Naive thymus-derived CD8-positive, alpha-beta T cell (primary cell): ENCODE measurements around the gene FAM168A. TPM values are rescaled to one million over a fixed set of nuclear protein-coding genes. Genes with fewer than 3 reads are reported as not detected.
A peak's percentile ranks its signal among the peaks of the same experiment; 100 is the strongest.
"Not testable (repeated sequence)": the region's sequence is repeated elsewhere in the genome, so short reads cannot be mapped to it uniquely, and the experiment has no call there.

Experiments
- ATAC-seq, 2 donors: fragments of 150-1000 bp; cut with Tn5 transposase in 1 of 2; sonication (Bioruptor Pico), chemical (Tn5 transposase) in 1 of 2; 1 replicate in 1 of 2; 2 replicates in 1 of 2; pipeline ENCODE4 v1.10.0; 2021; ENCODE audit warnings: mild to moderate bottlenecking in 2 of 2, moderate library complexity in 2 of 2
- POLR2A ChIA-PET: fragments of 350-600 bp; sonication (Branson Sonifier 250); formaldehyde crosslinking; loops from one replicate; lab custom pipeline; 2021; ENCODE audit warnings: antibody characterized with exemption; lab: Charles Lee
- DNase-seq, 10 donors: peaks; one replicate each; pipeline versions ENCODE4 v3.0.0 to v3.0.0-alpha.2; 2020 to 2022
- H3K27ac Mint-ChIP-seq, 10 donors: one replicate each; pipeline ENCODE4 v1.8.0; 2020 to 2022; ENCODE audit warnings: mild to moderate bottlenecking in 10 of 10, mixed read lengths in 10 of 10, moderate library complexity in 4 of 10, inconsistent platforms in 1 of 10
- H3K27me3 Mint-ChIP-seq, 5 donors: one replicate each; pipeline ENCODE4 v1.8.0; 2021 to 2022; ENCODE audit warnings: mixed read lengths in 5 of 5
- H3K36me3 Mint-ChIP-seq, 3 donors: one replicate each; pipeline ENCODE4 v1.8.0; 2020 to 2022; ENCODE audit warnings: mixed read lengths in 3 of 3, mild to moderate bottlenecking in 2 of 3, inconsistent platforms in 1 of 3
- H3K4me1 Mint-ChIP-seq, 4 donors: one replicate each; pipeline ENCODE4 v1.8.0; 2021 to 2022; ENCODE audit warnings: mixed read lengths in 4 of 4
- H3K4me3 Mint-ChIP-seq, 10 donors: one replicate each; pipeline ENCODE4 v1.8.0; 2020 to 2022; ENCODE audit warnings: mild to moderate bottlenecking in 10 of 10, mixed read lengths in 10 of 10, moderate library complexity in 6 of 10, inconsistent platforms in 1 of 10
- H3K9me3 Mint-ChIP-seq, 9 donors: one replicate each; pipeline ENCODE4 v1.8.0; 2020 to 2022; ENCODE audit warnings: mixed read lengths in 9 of 9, mild to moderate bottlenecking in 3 of 9, inconsistent platforms in 1 of 9, moderate library complexity in 1 of 9
- polyA plus RNA-seq, 3 donors: library from polyadenylated mRNA; unstranded; fragments of 300-500 nt; fragmentation: Illumina TruSeq; gene quantifications; one replicate each; pipeline ENCODE4 v1.2.3, GENCODE V29; 2021
- total RNA-seq, 8 experiments: library from RNA in 2 of 8; stranded (reverse) in 2 of 8; gene quantifications; one replicate each; pipeline ENCODE4 v1.2.3 and lab custom pipeline; 2021 to 2026

Gene FAM168A
- total and polyA plus RNA-seq, 5 experiments from 2014 or later = 2.6 to 21.7 (median 5.0) TPM

DNA sequence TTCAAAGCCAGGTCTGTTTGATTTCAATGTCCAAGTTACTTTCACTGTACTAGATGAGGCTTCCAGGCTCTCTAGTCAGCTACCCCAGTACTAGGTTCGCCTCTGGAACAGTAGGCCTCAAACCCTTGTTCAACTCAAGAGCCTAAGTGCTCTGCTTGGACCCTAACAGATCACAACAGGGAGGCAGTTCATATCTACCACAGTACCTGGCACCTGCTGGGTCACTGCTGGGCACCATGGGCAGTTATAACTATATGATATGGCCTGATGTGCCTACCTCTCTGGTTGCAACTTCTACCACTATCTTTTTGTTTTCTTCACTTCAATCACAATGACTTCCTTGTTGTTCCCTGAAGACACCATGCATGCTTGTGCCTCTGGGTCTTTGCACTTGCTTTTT is 124.7 kb downstream of the FAM168A start:
- peaks cover 0 to 11% (median 8%) of the 10 kb centered on the region in 4 donors for H3K4me1 Mint-ChIP-seq
- POLR2A ChIA-PET = no interaction called here
- no peak overlapping the region for H3K27ac Mint-ChIP-seq
- DNase-seq = no peak
- H3K36me3 Mint-ChIP-seq = peaks cover 11 to 26% (median 23%) of the 10 kb centered on the region in 3 donors
- no peak overlapping the region for H3K4me3 Mint-ChIP-seq
- peaks cover 0 to 18% (median 12%) of the 10 kb centered on the region in 9 donors for H3K9me3 Mint-ChIP-seq
- ATAC-seq = no peak
- H3K27me3 Mint-ChIP-seq = no peaks in the 10 kb centered on the region

GRCh38 chr11:73470036-73470612 is 127.8 kb downstream of the FAM168A start:
- ATAC-seq, H3K27ac Mint-ChIP-seq, DNase-seq, H3K9me3 Mint-ChIP-seq, H3K27me3 Mint-ChIP-seq, POLR2A ChIA-PET, H3K4me3 Mint-ChIP-seq: not testable (repeated sequence)
- peaks cover 0 to 11% (median 8%) of the 10 kb centered on the region in 4 donors for H3K4me1 Mint-ChIP-seq
- H3K36me3 Mint-ChIP-seq = peaks cover 0 to 18% (median 17%) of the 10 kb centered on the region in 3 donors

DNA sequence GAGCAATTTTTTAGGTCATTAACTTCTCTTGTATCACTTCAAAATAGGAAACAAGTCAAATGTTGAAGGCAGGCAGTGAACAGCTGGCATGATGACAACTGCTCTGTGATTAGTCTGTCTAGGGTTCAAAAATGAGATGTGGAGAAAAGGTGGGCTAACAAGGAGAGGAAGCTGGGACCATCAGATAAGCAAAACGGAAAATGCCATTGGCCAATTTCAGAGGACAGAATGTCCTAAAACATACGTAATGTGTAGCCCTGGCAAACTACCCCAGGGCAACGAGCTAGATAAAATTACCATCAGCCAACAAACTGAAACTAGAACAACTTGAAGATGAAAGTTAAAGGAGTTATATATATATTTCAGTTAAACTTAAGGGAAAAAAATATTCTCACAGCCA is 128.5 kb downstream of the FAM168A start:
- H3K4me1 Mint-ChIP-seq = peaks cover 0 to 11% (median 7%) of the 10 kb centered on the region in 4 donors
- H3K27ac Mint-ChIP-seq = no peak overlapping the region
- POLR2A ChIA-PET = no interaction called here

DNA sequence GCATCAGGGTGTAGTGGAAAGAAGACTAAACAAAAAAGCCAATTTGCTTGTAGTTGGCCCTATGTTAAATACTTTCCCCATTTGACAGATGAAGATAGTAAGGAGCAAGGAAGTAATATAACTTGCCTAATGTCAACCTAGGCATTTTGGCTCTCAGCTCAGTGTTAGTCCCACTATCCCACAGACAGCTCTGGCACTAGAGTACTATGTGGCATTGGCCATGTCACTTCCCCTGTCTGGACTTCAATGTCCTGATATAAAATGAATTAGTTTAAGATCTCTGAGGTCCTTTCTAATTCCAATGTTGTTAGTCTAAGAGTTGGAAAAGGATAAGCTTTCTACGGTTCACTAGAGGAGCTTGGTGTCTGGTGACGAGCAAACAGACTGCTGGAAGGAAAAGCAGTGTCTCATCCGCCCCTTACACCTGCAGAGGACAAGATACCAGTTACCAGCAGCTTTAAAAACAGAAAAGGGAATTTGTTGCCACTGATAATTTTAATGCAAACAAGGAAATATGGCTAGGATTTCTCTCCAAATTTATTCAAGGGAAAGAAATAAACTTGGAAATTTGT is 129.2 kb downstream of the FAM168A start:
- ATAC-seq (no peak), DNase-seq (no peak)
- H3K27me3 Mint-ChIP-seq = no peaks in the 10 kb centered on the region
- H3K4me1 Mint-ChIP-seq = peaks cover 0 to 8% (median 7%) of the 10 kb centered on the region in 4 donors
- no peaks in the 10 kb centered on the region for H3K9me3 Mint-ChIP-seq
- POLR2A ChIA-PET = interaction anchor here (0.5 to 0.9 kb wide), 2 partner anchors 11 to 32 kb away, joined by 3 read pairs; no protein-coding TSS in a partner anchor
- H3K27ac Mint-ChIP-seq = peak overlapping the region in 1 of 10 donors; percentile 36
- peaks cover 0 to 24% (median 20%) of the 10 kb centered on the region in 3 donors for H3K36me3 Mint-ChIP-seq
- H3K4me3 Mint-ChIP-seq = no peak overlapping the region

More for the DNA sequence above, 128.5 kb downstream of the FAM168A start:
- H3K9me3 Mint-ChIP-seq = no peaks in the 10 kb centered on the region
- no peak for ATAC-seq
- no peak overlapping the region for H3K4me3 Mint-ChIP-seq
- H3K36me3 Mint-ChIP-seq = peaks cover 0 to 22% (median 18%) of the 10 kb centered on the region in 3 donors
- no peaks in the 10 kb centered on the region for H3K27me3 Mint-ChIP-seq
- DNase-seq = no peak

DNA sequence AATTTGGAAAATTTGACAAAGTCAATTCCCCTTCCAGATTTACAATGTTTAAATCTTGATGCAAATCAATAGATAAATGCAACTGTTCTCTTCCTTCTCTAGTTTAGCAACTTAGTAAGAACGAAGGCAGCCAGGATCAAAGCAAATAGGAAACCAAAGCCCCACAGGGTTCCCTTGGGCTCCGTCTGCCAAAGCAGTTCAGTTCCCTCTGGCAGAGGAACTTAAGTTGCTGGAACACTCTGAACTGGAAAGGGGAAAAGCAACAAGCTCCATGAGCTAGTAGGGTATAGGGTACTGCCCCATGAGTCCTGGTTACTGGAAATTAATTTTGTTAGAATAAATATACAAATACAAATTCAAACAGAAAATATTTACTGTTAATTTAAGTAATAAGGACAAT is 130.4 kb downstream of the FAM168A start:
- Mint-ChIP-seq H3K4me1 (peaks cover 2 to 12% (median 7%) of the 10 kb centered on the region in 4 donors), H3K36me3 (peaks cover 0 to 35% (median 29%) of the 10 kb centered on the region in 3 donors), H3K27me3 (no peaks in the 10 kb centered on the region), H3K27ac (no peak overlapping the region), H3K9me3 (no peaks in the 10 kb centered on the region), H3K4me3 (no peak overlapping the region)
- DNase-seq (no peak), ATAC-seq (no peak)
- POLR2A ChIA-PET = no interaction called here

GRCh38 chr11:73466643-73467042 is 131.3 kb downstream of the FAM168A start:
- peaks cover 0 to 38% (median 29%) of the 10 kb centered on the region in 3 donors for H3K36me3 Mint-ChIP-seq

GRCh38 chr11:73465871-73466270 is 132.0 kb downstream of the FAM168A start:
- POLR2A ChIA-PET = no interaction called here
- Mint-ChIP-seq H3K4me1 (peaks cover 4 to 20% (median 9%) of the 10 kb centered on the region in 4 donors), H3K27me3 (no peaks in the 10 kb centered on the region), H3K9me3 (no peaks in the 10 kb centered on the region), H3K27ac (no peak overlapping the region), H3K36me3 (peaks cover 0 to 36% (median 28%) of the 10 kb centered on the region in 3 donors), H3K4me3 (no peak overlapping the region)
- DNase-seq = no peak
- ATAC-seq = no peak

More at GRCh38 chr11:73466643-73467042, 131.3 kb downstream of the FAM168A start:
- ATAC-seq = no peak
- peaks cover 2 to 17% (median 9%) of the 10 kb centered on the region in 4 donors for H3K4me1 Mint-ChIP-seq
- no peaks in the 10 kb centered on the region for H3K27me3 Mint-ChIP-seq
- DNase-seq = no peak
- POLR2A ChIA-PET = no interaction called here
- H3K9me3 Mint-ChIP-seq = no peaks in the 10 kb centered on the region
- H3K4me3 Mint-ChIP-seq = no peak overlapping the region
- H3K27ac Mint-ChIP-seq = no peak overlapping the region

DNA sequence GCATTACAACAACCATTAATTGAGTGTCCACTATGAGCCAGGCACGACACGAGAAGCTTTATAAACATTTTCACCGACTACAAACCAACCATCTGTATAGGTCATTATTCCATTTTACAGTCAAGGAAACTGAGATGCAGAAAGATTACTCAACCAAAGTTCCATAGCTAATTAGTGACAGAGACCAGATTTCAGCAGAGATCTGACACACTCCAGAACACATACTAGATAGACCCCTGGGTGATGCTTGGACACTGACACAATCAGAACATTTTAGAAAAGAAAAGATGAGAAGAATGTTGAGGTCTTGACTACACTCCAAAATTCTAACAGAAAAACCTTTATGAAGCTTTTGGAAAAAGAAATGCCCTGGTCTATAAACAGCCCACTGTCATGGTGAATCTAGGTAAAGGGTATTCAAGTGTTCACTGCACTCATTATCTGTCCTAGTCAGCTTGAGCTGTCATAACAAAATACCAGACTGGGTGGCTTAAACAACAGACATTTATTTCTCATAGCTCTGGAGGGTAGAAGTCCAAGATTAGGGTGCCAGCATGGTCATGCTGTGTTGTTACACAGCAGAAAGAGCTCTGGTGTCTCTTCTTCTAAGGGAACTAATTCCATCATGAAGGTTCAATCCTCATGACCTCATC is 132.8 kb downstream of the FAM168A start:
- Mint-ChIP-seq H3K4me1 (peaks cover 4 to 21% (median 7%) of the 10 kb centered on the region in 4 donors), H3K27ac (no peak overlapping the region), H3K27me3 (no peaks in the 10 kb centered on the region), H3K36me3 (peaks cover 0 to 32% (median 23%) of the 10 kb centered on the region in 3 donors), H3K9me3 (no peaks in the 10 kb centered on the region), H3K4me3 (no peak overlapping the region)
- no peak for DNase-seq
- no peak for ATAC-seq
- POLR2A ChIA-PET = no interaction called here

DNA sequence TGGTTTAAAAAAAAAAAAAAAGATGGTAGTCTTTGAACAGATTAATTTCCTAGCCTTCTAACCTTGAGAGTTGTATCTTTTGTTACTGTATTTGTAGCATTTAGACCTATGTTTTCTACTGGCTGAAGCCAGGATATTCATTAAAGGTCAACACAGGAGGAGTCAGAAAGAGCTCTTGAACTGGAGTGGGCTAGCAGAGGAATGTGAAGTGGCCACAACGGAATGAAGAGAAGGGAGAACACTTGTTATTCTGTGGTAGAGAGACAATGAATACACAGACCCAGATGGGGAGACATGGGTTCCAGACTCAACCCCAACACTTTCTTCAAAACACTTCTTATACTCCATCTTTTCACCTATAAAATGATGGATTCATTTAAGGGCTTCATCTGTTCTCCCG is 133.6 kb downstream of the FAM168A start:
- Mint-ChIP-seq H3K4me3 (no peak overlapping the region), H3K27me3 (no peaks in the 10 kb centered on the region), H3K4me1 (peaks cover 4 to 18% (median 8%) of the 10 kb centered on the region in 4 donors), H3K9me3 (no peaks in the 10 kb centered on the region), H3K36me3 (peaks cover 0 to 33% (median 20%) of the 10 kb centered on the region in 3 donors), H3K27ac (no peak overlapping the region)
- POLR2A ChIA-PET = no interaction called here
- no peak for DNase-seq
- ATAC-seq = no peak

DNA sequence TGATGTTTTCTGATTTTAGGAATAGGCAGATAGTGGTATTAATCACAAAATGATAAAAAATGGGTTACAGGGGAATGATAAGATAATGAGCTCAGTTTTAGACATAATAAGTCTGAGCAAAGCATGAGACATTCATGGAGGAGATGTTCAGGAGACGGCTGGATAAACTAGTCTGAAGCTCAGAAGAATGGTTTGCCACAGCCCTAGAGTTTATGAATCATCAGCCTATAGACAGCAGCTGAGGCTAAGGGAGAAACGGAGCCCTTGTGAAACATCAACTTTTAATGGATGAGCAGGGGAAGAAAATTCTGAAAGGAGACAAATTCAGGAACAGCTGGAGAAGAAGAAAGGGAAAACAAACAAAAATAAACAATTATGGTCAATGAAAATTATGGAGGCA is 134.6 kb downstream of the FAM168A start:
- Mint-ChIP-seq H3K9me3 (no peaks in the 10 kb centered on the region), H3K4me3 (no peak overlapping the region), H3K36me3 (peaks cover 0 to 28% (median 16%) of the 10 kb centered on the region in 3 donors), H3K27ac (peak overlapping the region in 1 of 10 donors; percentile 58), H3K27me3 (no peaks in the 10 kb centered on the region), H3K4me1 (peaks cover 4 to 17% (median 7%) of the 10 kb centered on the region in 4 donors)
- ATAC-seq (no peak), DNase-seq (no peak)
- POLR2A ChIA-PET = no interaction called here

GRCh38 chr11:73461964-73462363 is 135.9 kb downstream of the FAM168A start:
- POLR2A ChIA-PET = no interaction called here
- Mint-ChIP-seq H3K4me3 (no peak overlapping the region), H3K36me3 (peaks cover 0 to 28% (median 14%) of the 10 kb centered on the region in 3 donors), H3K9me3 (no peaks in the 10 kb centered on the region), H3K27ac (no peak overlapping the region), H3K4me1 (peaks cover 4 to 17% (median 7%) of the 10 kb centered on the region in 4 donors), H3K27me3 (no peaks in the 10 kb centered on the region)
- DNase-seq (no peak), ATAC-seq (no peak)

DNA sequence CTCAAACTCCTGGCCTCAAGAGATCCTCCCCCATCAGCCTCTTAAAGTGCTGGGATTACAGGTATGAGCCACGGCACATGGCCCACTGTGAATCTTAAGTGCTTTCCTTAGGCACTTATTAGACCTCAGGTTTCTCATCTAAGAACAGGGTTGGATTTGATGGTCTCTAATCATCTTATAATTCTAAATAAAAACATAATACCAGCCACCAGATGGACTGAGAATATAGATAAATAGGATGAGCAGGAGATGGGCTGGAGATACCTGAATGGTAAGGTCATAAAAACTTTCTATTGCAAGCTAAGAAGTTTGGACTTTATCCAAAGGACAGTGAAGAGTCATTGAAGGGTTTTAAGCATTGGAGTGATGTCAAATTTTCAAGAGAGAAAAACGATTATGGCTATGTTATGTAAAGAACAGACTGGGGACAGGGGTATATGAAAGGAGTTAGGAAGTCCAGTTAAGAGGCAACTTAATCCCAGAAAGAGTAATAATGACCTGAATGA is 136.5 kb downstream of the FAM168A start:
- POLR2A ChIA-PET = no interaction called here
- ATAC-seq (no peak), DNase-seq (no peak)
- Mint-ChIP-seq H3K36me3 (peaks cover 0 to 28% (median 15%) of the 10 kb centered on the region in 3 donors), H3K4me3 (peak overlapping the region in 1 of 10 donors; percentile 17), H3K4me1 (peaks cover 4 to 17% (median 8%) of the 10 kb centered on the region in 4 donors), H3K27ac (no peak overlapping the region), H3K9me3 (no peaks in the 10 kb centered on the region), H3K27me3 (no peaks in the 10 kb centered on the region)

- Mint-ChIP-seq H3K27me3 (no peaks in the 10 kb centered on the region), H3K27ac (peak overlapping the region in 1 of 10 donors; percentile 86), H3K4me3 (no peak overlapping the region), H3K36me3 (peaks cover 0 to 19% (median 7%) of the 10 kb centered on the region in 3 donors), H3K9me3 (no peaks in the 10 kb centered on the region), H3K4me1 (peaks cover 4 to 17% (median 5%) of the 10 kb centered on the region in 4 donors)
- POLR2A ChIA-PET = no interaction called here
- ATAC-seq (no peak), DNase-seq (no peak)
Observed at GRCh38 chr11:73458201-73458600, 139.7 kb downstream of the FAM168A start.
